A204.1 (cell line): ENCODE measurements around the gene FOXC2.

Source experiments
- FAIRE-seq: peaks from 2 replicates; lab custom pipeline; 2012; peaks lifted over from hg19 to GRCh38; lab: Jason Lieb, UNC

FOXC2 gene

DNA sequence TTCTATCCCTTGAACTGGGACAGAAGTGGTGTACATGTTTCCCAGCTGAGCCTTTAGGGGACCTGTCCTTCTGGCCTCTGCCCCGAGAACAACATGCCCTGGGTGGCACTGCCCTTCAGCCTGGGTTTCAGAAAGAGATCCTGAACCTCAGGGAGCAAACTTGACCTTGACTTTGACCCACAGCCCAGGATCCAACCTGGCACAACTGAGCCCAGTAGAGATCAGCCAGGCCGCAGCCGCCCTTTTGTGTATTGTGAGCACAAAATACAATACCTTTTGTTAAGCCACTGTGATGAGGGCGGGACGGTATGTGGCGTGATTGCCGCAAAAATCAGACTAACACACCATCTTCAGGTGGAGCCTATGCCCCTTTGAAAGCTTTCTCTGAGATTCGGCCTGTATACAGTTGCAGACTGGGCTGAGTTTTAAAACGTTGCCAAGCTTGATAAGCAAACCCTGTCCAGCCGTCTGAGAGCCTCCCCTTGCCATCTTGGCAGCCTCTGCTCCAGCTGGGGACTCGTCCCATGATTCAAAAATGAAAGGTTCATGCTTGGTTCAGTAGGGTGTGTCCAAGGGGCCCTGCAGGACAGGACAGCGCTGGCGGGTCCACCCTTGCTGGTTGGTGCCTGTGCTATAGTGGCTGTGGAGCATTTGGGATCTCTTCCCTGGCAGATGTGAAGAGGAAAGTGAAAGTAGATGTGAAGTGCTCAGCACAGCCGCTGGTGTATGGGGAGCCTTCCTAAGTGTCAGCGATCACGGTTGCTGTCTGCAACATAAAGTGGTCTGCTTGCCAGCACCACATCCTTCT, 52.0 kb downstream of the FOXC2 start:
- FAIRE-seq: no peak
